Lower lobe of right lung (tissue), 2 donors: ENCODE data around the gene CEACAM6. TPM values are rescaled to one million over a fixed set of nuclear protein-coding genes. Genes with fewer than 3 reads are reported as not detected.

Experiments
- ATAC-seq, 2 donors: fragments of 200-7000 bp; cut with Tn5 transposase; one replicate each; pipeline ENCODE4 v1.9.1; 2020 to 2022; ENCODE audit warnings: mild to moderate bottlenecking in 2 of 2, moderate library complexity in 2 of 2
- DNase-seq: peaks from one replicate; pipeline ENCODE4 v3.0.0-alpha.2; 2020
- H3K27ac ChIP-seq: fragments of 200-600 bp; one replicate; pipeline ENCODE4 v1.8.0; 2022
- H3K27me3 ChIP-seq: fragments of 200-600 bp; one replicate; pipeline ENCODE4 v1.8.0; 2022; ENCODE audit warnings: low read depth
- H3K36me3 ChIP-seq: fragments of 200-600 bp; one replicate; pipeline ENCODE4 v1.8.0; 2022; ENCODE audit warnings: mild to moderate bottlenecking
- H3K4me1 ChIP-seq: fragments of 200-600 bp; one replicate; pipeline ENCODE4 v1.8.0; 2022
- H3K4me3 ChIP-seq: fragments of 200-600 bp; one replicate; pipeline ENCODE4 v1.8.0; 2022; ENCODE audit warnings: mild to moderate bottlenecking
- H3K9me3 ChIP-seq: fragments of 200-600 bp; one replicate; pipeline ENCODE4 v1.8.0; 2022
- CTCF ChIP-seq: fragments of 200-600 bp; IDR thresholded peaks from one replicate; pipeline ENCODE4 v1.8.0; 2022; ENCODE audit warnings: antibody characterized with exemption, mild to moderate bottlenecking
- intact Hi-C: fragments of 100-400 bp; cut with DNase I; formaldehyde crosslinking; loops from one replicate; pipeline ENCODE4 v1.11.0; 2022
- total RNA-seq: library from RNA; stranded (reverse); fragmentation: NEBNext Ultra II Directional; extraction: Animal tissue kit (Norgen Biotek cat#: 25700); gene quantifications from one replicate; pipeline ENCODE4 v1.2.1, GENCODE V29; 2021
- donor health status: DM: no; HTN: yes; CAD: no; lungs with severe emphysema.

The CEACAM6 gene
- total RNA-seq, 1 donor from 2014 or later: 369 TPM

- no peak for TF ChIP-seq CTCF
- H3K4me1 ChIP-seq: peaks cover 5% of the 10 kb centered on the region
- ATAC-seq: no peak
- H3K9me3 ChIP-seq: no peaks in the 10 kb centered on the region
- H3K27ac ChIP-seq: no peak overlapping the region
- no peak overlapping the region for H3K4me3 ChIP-seq
- DNase-seq: no peak
- intact Hi-C loops: no loop called here
- H3K36me3 ChIP-seq: no peaks in the 10 kb centered on the region
- H3K27me3 ChIP-seq: no peaks in the 10 kb centered on the region
Observed at GRCh38 chr19:41815301-41815700, 60.0 kb downstream of the CEACAM6 start.

DNA sequence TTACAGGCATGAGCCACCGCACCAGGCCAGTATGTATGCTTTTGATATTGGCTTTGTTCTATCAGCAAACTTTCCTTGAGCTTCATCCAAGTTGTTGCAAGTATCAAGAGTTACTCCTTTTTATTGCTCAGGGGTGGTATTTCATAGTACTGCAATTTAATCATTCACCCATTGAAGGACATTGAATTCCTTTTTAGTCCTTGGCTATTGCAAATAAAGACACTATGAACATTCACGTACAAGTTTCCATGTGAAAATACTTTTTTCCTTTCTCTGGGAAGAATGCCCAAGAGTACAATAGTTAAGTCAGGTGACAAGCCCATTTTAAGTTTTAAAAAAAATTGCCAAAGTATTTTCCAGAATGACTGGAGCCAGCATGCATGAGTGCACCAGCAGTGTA lies 61.4 kb downstream of the CEACAM6 start:
- Histone ChIP-seq H3K4me1 (no peaks in the 10 kb centered on the region), H3K27me3 (peaks cover 7% of the 10 kb centered on the region), H3K27ac (no peak overlapping the region), H3K36me3 (no peaks in the 10 kb centered on the region), H3K9me3 (no peaks in the 10 kb centered on the region), H3K4me3 (no peak overlapping the region)
- ATAC-seq: no peak
- DNase-seq: no peak
- TF ChIP-seq CTCF: no peak
- intact Hi-C loops: no loop called here

DNA sequence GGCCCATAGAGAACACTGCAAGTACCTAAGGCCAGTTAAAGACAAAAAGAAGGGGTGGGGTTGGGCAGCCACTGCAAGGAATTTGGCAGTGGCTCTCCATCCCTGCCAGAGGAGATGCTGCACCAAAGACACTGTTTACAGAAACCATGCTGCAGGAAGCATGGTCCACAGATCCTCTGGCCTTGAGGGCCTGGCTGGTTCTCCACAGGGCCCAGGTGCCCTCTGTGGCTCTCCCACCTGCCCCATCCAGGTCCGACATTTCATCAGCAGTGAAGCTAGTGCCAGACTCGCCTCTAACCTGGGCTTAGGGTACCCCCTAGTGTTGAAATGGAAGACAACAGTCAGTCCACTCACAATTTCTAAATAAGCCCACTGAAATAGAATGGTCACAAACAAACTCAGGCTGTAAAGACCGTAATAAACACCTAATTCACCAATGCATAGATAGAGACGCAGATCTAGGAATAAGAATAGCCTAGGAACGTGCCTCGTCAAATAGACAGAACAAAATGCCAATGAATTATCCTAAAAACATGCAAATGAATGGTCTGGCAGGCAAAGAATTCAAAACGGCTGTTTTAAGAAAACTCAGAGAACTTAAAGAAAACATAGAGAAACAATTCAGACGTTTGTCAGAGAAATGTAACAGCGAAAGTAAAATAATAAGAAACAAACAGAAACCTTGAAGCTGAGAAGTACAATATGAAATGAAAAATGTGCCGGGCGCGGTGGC lies 65.8 kb downstream of the CEACAM6 start:
- Histone ChIP-seq H3K4me1 (no peaks in the 10 kb centered on the region), H3K36me3 (no peaks in the 10 kb centered on the region), H3K27me3 (peaks cover 7% of the 10 kb centered on the region), H3K4me3 (no peak overlapping the region), H3K9me3 (no peaks in the 10 kb centered on the region), H3K27ac (no peak overlapping the region)
- intact Hi-C loops: no loop called here
- peak; percentile 58 for TF ChIP-seq CTCF
- DNase-seq: peak; percentile 53
- ATAC-seq: peak; percentile 87 to 90

Other genes starting within 250 kb of the CEACAM6 start
- gene CEACAM21, start 179.4 kb upstream of the CEACAM6 start, total RNA-seq: 28.8 TPM
- 5.6 TPM for gene CEACAM4, start 128.5 kb upstream of the CEACAM6 start, total RNA-seq
- not detected for gene CEACAM7, start 67.3 kb upstream of the CEACAM6 start, total RNA-seq
- 99.7 TPM for gene CEACAM5, start 46.9 kb upstream of the CEACAM6 start, total RNA-seq
- gene CEACAM3, start 41.1 kb downstream of the CEACAM6 start, total RNA-seq: 4.3 TPM
- gene LYPD4, start 89.2 kb downstream of the CEACAM6 start, total RNA-seq: not detected
- not detected for gene DMRTC2, start 89.5 kb downstream of the CEACAM6 start, total RNA-seq
- gene RPS19, start 104.7 kb downstream of the CEACAM6 start, total RNA-seq: 1,736 TPM
- gene CD79A, start 121.7 kb downstream of the CEACAM6 start, total RNA-seq: 1.2 TPM
- gene ARHGEF1, start 127.7 kb downstream of the CEACAM6 start, total RNA-seq: 206 TPM
- 0.41 TPM for gene ERFL, start 172.9 kb downstream of the CEACAM6 start, total RNA-seq
- gene RABAC1, start 203.8 kb downstream of the CEACAM6 start, total RNA-seq: 132 TPM
- 0.97 TPM for gene ATP1A3, start 238.7 kb downstream of the CEACAM6 start, total RNA-seq